HepG2 (cell line): ENCODE data around the gene COPS7A. TPM values are rescaled to one million over a fixed set of nuclear protein-coding genes. Genes with fewer than 3 reads are reported as not detected.

Experiments
- ARNTL ChIP-seq: sonication (generic); formaldehyde crosslinking; IDR thresholded peaks from 2 replicates; pipeline ENCODE4 v1.4.0; 2020; ENCODE audit warnings: mild to moderate bottlenecking, missing genetic modification reagents
- CHCHD3 ChIP-seq: sonication (generic); formaldehyde crosslinking; IDR thresholded peaks from 2 replicates; pipeline ENCODE4 v1.8.0; 2022; ENCODE audit warnings: mild to moderate bottlenecking, missing genetic modification reagents, moderate library complexity
- DNMT1 ChIP-seq: sonication (generic); formaldehyde crosslinking; IDR thresholded peaks from 2 replicates; pipeline ENCODE4 v1.5.1; 2020; ENCODE audit warnings: mild to moderate bottlenecking, missing genetic modification reagents
- ELF1 ChIP-seq: sonication (generic); formaldehyde crosslinking; IDR thresholded peaks from 2 replicates; pipeline ENCODE4 v1.4.0; 2020; ENCODE audit warnings: missing genetic modification reagents
- ELF4 ChIP-seq: sonication (generic); formaldehyde crosslinking; IDR thresholded peaks from 2 replicates; pipeline ENCODE4 v1.5.0; 2020; ENCODE audit warnings: missing genetic modification reagents, mild to moderate bottlenecking, moderate library complexity, borderline replicate concordance
- JDP2 ChIP-seq: sonication (generic); formaldehyde crosslinking; IDR thresholded peaks from 2 replicates; pipeline ENCODE4 v1.8.1; 2022; ENCODE audit warnings: missing genetic modification reagents, borderline replicate concordance
- NFIB ChIP-seq: sonication (generic); formaldehyde crosslinking; IDR thresholded peaks from 2 replicates; pipeline ENCODE4 v1.9.0; 2021; ENCODE audit warnings: missing genetic modification reagents, mild to moderate bottlenecking, borderline replicate concordance
- NFKB2 ChIP-seq: sonication (generic); formaldehyde crosslinking; IDR thresholded peaks from 2 replicates; pipeline ENCODE4 v1.4.0; 2020; ENCODE audit warnings: missing genetic modification reagents, borderline replicate concordance
- NFYC ChIP-seq: IDR thresholded peaks from 2 replicates; pipeline ENCODE4 v1.6.1; 2016; ENCODE audit warnings: missing genetic modification reagents, missing compliant biosample characterization
- POLR2G ChIP-seq: fragments of 200-400 bp; formaldehyde crosslinking; IDR thresholded peaks from 2 replicates; pipeline ENCODE4 v1.6.1; 2018; ENCODE audit warnings: mild to moderate bottlenecking, low read depth, low read length, moderate library complexity
- RFX1 ChIP-seq: fragments of 450-650 bp; IDR thresholded peaks from 2 replicates; pipeline ENCODE4 v1.6.1; 2017
- SMARCC2 ChIP-seq: fragments of 450-650 bp; IDR thresholded peaks from 2 replicates; pipeline ENCODE4 v1.6.1; 2017; ENCODE audit warnings: antibody characterized with exemption, mild to moderate bottlenecking
- SMARCE1 ChIP-seq: fragments of 450-650 bp; IDR thresholded peaks from 2 replicates; pipeline ENCODE4 v1.6.1; 2017; ENCODE audit warnings: borderline replicate concordance
- SRSF1 ChIP-seq: fragments of 200-400 bp; formaldehyde crosslinking; optimal IDR thresholded peaks from 2 replicates; pipeline ENCODE3; 2017; ENCODE audit warnings: mild to moderate bottlenecking, low read depth, low read length, moderate library complexity
- TAF1 ChIP-seq: sonication (generic); formaldehyde crosslinking; IDR thresholded peaks from 2 replicates; pipeline ENCODE4 v1.4.0; 2020; ENCODE audit warnings: missing genetic modification reagents
- ZFP36 ChIP-seq: fragments of 150-350 bp; IDR thresholded peaks from 2 replicates; pipeline ENCODE4 v1.6.1; 2018; ENCODE audit warnings: borderline replicate concordance, low read length, low read depth; ENCODE audit not compliant: partially characterized antibody
- ZNF296 ChIP-seq: sonication (generic); formaldehyde crosslinking; conservative IDR thresholded peaks from 2 replicates; pipeline ENCODE4 v1.5.0; 2020; ENCODE audit warnings: mild to moderate bottlenecking, missing genetic modification reagents
- ZNF3 ChIP-seq: IDR thresholded peaks from 2 replicates; pipeline ENCODE4 v1.7.0; 2017; ENCODE audit warnings: inconsistent platforms
- ZNF432 ChIP-seq: sonication (generic); formaldehyde crosslinking; IDR thresholded peaks from 2 replicates; pipeline ENCODE4 v1.5.0; 2020; ENCODE audit warnings: missing genetic modification reagents, mild to moderate bottlenecking, borderline replicate concordance
- ZNF446 ChIP-seq: sonication (generic); formaldehyde crosslinking; IDR thresholded peaks from 2 replicates; pipeline ENCODE4 v1.5.0; 2020; ENCODE audit warnings: mild to moderate bottlenecking, missing genetic modification reagents
- ZNF572 ChIP-seq: sonication (generic); formaldehyde crosslinking; IDR thresholded peaks from 2 replicates; pipeline ENCODE4 v1.5.1; 2020; ENCODE audit warnings: mild to moderate bottlenecking, missing genetic modification reagents
- ZNF574 ChIP-seq: sonication (generic); formaldehyde crosslinking; IDR thresholded peaks from 2 replicates; pipeline ENCODE4 v1.4.0; 2020; ENCODE audit warnings: missing genetic modification reagents
- ZNF678 ChIP-seq: sonication (generic); formaldehyde crosslinking; IDR thresholded peaks from 2 replicates; pipeline ENCODE4 v1.4.0; 2020; ENCODE audit warnings: mild to moderate bottlenecking, missing genetic modification reagents
- ZNF816 ChIP-seq: sonication (generic); formaldehyde crosslinking; IDR thresholded peaks from 2 replicates; pipeline ENCODE4 v1.8.0; 2022; ENCODE audit warnings: missing genetic modification reagents, mild to moderate bottlenecking, borderline replicate concordance
- ZSCAN20 ChIP-seq: sonication (generic); formaldehyde crosslinking; IDR thresholded peaks from 2 replicates; pipeline ENCODE4 v1.4.0; 2020; ENCODE audit warnings: missing genetic modification reagents, mild to moderate bottlenecking, borderline replicate concordance
- polyA plus RNA-seq, 8 experiments: library from polyadenylated mRNA; depleted of rRNA in 3 of 8; stranded (reverse) in 7 of 8; unstranded in 1 of 8; fragments of >200 nt; fragmentation: Illumina TruSeq in 4 of 8; extraction: Trizol in 4 of 8; gene quantifications; 2 replicates each; pipeline versions ENCODE4 v1.2.1 to v1.2.3, GENCODE V29; 2011 to 2016; ENCODE audit warnings: low read depth in 4 of 8, missing spikeins in 1 of 8, mixed read lengths in 1 of 8; ENCODE audit not compliant: insufficient read depth in 1 of 8
- total RNA-seq, 5 experiments: library from RNA; depleted of rRNA; stranded (reverse); fragments of >200 nt; fragmentation: Illumina TruSeq; extraction: Trizol; gene quantifications; 2 replicates each; pipeline ENCODE4 v1.2.3, GENCODE V29; 2016; ENCODE audit warnings: low read depth in 1 of 5
- TF ChIP-seq, protein P1 (sequence below): sonication (generic); formaldehyde crosslinking; IDR thresholded peaks from 2 replicates; pipeline ENCODE4 v1.5.1; 2020; ENCODE audit warnings: missing genetic modification reagents, mild to moderate bottlenecking, borderline replicate concordance

The COPS7A gene
- total and polyA plus RNA-seq, 2 of the 13 experiments (the other 11 are each of a cell fraction or from before 2014, with no cell fraction given): 40.0 to 73.6 TPM

- TF ChIP-seq ZNF816 (CRISPR knock-in tag) (no peak), ZNF446 (peak; percentile 80; the same call in 1 of the 2 replicates), ZSCAN20 (CRISPR knock-in tag) (no peak), SMARCE1 (no peak), ELF1 (peak; percentile 96), ZNF572 (CRISPR knock-in tag) (no peak), TAF1 (CRISPR knock-in tag) (peak; percentile 65), CHCHD3 (CRISPR knock-in tag) (peak; percentile 92; the same call in 1 of the 2 replicates), JDP2 (no peak; the same call in 1 of the 2 replicates), ARNTL (CRISPR knock-in tag) (peak; percentile 93), ZNF296 (CRISPR knock-in tag) (0 out of 2 replicates have a peak, but pooled peaks have one; percentile 29), NFIB (CRISPR knock-in tag) (no peak), ZNF3 (CRISPR knock-in tag) (peak; percentile 43), ELF4 (CRISPR knock-in tag) (peak; percentile 91; the same call in 1 of the 2 replicates), ZNF574 (CRISPR knock-in tag) (peak; percentile 99), ZFP36 (no peak), NFYC (CRISPR knock-in tag) (peak; percentile 79), ZNF678 (CRISPR knock-in tag) (peak; percentile 86; the same call in 1 of the 2 replicates), SMARCC2 (no peak), ZNF432 (no peak), NFKB2 (CRISPR knock-in tag) (peak; percentile 99), SRSF1 (no peak), RFX1 (no peak), POLR2G (peak; percentile 72), DNMT1 (CRISPR knock-in tag) (no peak)
- TF ChIP-seq, protein P1, sequence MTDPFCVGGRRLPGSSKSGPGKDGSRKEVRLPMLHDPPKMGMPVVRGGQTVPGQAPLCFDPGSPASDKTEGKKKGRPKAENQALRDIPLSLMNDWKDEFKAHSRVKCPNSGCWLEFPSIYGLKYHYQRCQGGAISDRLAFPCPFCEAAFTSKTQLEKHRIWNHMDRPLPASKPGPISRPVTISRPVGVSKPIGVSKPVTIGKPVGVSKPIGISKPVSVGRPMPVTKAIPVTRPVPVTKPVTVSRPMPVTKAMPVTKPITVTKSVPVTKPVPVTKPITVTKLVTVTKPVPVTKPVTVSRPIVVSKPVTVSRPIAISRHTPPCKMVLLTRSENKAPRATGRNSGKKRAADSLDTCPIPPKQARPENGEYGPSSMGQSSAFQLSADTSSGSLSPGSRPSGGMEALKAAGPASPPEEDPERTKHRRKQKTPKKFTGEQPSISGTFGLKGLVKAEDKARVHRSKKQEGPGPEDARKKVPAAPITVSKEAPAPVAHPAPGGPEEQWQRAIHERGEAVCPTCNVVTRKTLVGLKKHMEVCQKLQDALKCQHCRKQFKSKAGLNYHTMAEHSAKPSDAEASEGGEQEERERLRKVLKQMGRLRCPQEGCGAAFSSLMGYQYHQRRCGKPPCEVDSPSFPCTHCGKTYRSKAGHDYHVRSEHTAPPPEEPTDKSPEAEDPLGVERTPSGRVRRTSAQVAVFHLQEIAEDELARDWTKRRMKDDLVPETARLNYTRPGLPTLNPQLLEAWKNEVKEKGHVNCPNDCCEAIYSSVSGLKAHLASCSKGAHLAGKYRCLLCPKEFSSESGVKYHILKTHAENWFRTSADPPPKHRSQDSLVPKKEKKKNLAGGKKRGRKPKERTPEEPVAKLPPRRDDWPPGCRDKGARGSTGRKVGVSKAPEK (CRISPR knock-in tag): no peak
Measured at GRCh38 chr12:6723607-6724408, at the start of gene COPS7A (continued).
